SK-N-SH treated with all-trans-retinoic acid at 6 μM for 48 hours (cell line): ENCODE results near the gene TSC22D1.

Source experiments
- ATAC-seq: fragments of 200-7000 bp; cut with Tn5 transposase; 3 replicates; pipeline ENCODE4 v1.9.1; 2020; ENCODE audit warnings: mild to moderate bottlenecking, moderate library complexity
- ARNTL ChIP-seq: fragments of 450-650 bp; formaldehyde crosslinking; IDR thresholded peaks from 2 replicates; pipeline ENCODE4 v1.5.0; 2020; ENCODE audit warnings: low read depth, mild to moderate bottlenecking, moderate library complexity, borderline replicate concordance
- BACH2 ChIP-seq: fragments of 250-450 bp; sonication (Bioruptor Pico); IDR thresholded peaks from 2 replicates; pipeline ENCODE4 v1.9.0; 2021; ENCODE audit warnings: mild to moderate bottlenecking, borderline replicate concordance
- CREB5 ChIP-seq: fragments of 250-450 bp; sonication (Bioruptor Pico); IDR thresholded peaks from 2 replicates; pipeline ENCODE4 v1.5.1; 2020; ENCODE audit warnings: low read depth, mild to moderate bottlenecking, moderate library complexity
- CSDC2 ChIP-seq: fragments of 250-450 bp; sonication (Bioruptor Pico); IDR thresholded peaks from 2 replicates; pipeline ENCODE4 v1.5.0; 2020; ENCODE audit warnings: mild to moderate bottlenecking, moderate library complexity
- CSRNP3 ChIP-seq: fragments of 250-450 bp; sonication (Bioruptor Pico); IDR thresholded peaks from 2 replicates; pipeline ENCODE4 v1.5.1; 2021; ENCODE audit warnings: mild to moderate bottlenecking, moderate library complexity
- GLIS3 ChIP-seq: fragments of 250-450 bp; sonication (Bioruptor Pico); IDR thresholded peaks from 2 replicates; pipeline ENCODE4 v1.5.0; 2020; ENCODE audit warnings: mild to moderate bottlenecking, moderate library complexity
- ISL1 ChIP-seq: fragments of 250-450 bp; sonication (Bioruptor Pico); IDR thresholded peaks from 2 replicates; pipeline ENCODE4 v2.1.2; 2022; ENCODE audit warnings: mild to moderate bottlenecking, moderate library complexity
- OSR1 ChIP-seq: fragments of 250-450 bp; sonication (Bioruptor Pico); IDR thresholded peaks from 2 replicates; pipeline ENCODE4 v1.8.0; 2022; ENCODE audit warnings: moderate library complexity, mild to moderate bottlenecking, inconsistent platforms
- PATZ1 ChIP-seq: fragments of 250-450 bp; sonication (Bioruptor Pico); IDR thresholded peaks from 2 replicates; pipeline ENCODE4 v1.8.0; 2020; ENCODE audit warnings: mild to moderate bottlenecking, moderate library complexity, borderline replicate concordance
- POU6F1 ChIP-seq: fragments of 250-450 bp; sonication (Bioruptor Pico); IDR thresholded peaks from 2 replicates; pipeline ENCODE4 v1.8.0; 2021; ENCODE audit warnings: low read depth, mild to moderate bottlenecking, moderate library complexity, borderline replicate concordance
- PPARA ChIP-seq: fragments of 250-450 bp; sonication (Bioruptor Pico); IDR thresholded peaks from 2 replicates; pipeline ENCODE4 v1.5.0; 2020; ENCODE audit warnings: mild to moderate bottlenecking, borderline replicate concordance
- RARB ChIP-seq: fragments of 250-450 bp; sonication (Bioruptor Pico); IDR thresholded peaks from 2 replicates; pipeline ENCODE4 v1.8.0; 2021; ENCODE audit warnings: mild to moderate bottlenecking, moderate library complexity
- SNAI2 ChIP-seq: fragments of 250-450 bp; sonication (Bioruptor Pico); IDR thresholded peaks from 2 replicates; pipeline ENCODE4 v1.5.0; 2020; ENCODE audit warnings: mild to moderate bottlenecking, moderate library complexity
- TCF4 ChIP-seq: fragments of 250-450 bp; sonication (Bioruptor Pico); IDR thresholded peaks from 2 replicates; pipeline ENCODE4 v1.8.0; 2021; ENCODE audit warnings: mild to moderate bottlenecking, moderate library complexity, borderline replicate concordance
- TOX ChIP-seq: fragments of 250-450 bp; sonication (Bioruptor Pico); IDR thresholded peaks from 2 replicates; pipeline ENCODE4 v1.8.0; 2021; ENCODE audit warnings: mild to moderate bottlenecking, moderate library complexity, borderline replicate concordance
- TSHZ2 ChIP-seq: fragments of 250-450 bp; sonication (Bioruptor Pico); IDR thresholded peaks from 2 replicates; pipeline ENCODE4 v1.5.0; 2020; ENCODE audit warnings: mild to moderate bottlenecking, moderate library complexity
- ZC3H10 ChIP-seq: fragments of 250-450 bp; sonication (Bioruptor Pico); IDR thresholded peaks from 2 replicates; pipeline ENCODE4 v1.5.1; 2021; ENCODE audit warnings: mild to moderate bottlenecking, moderate library complexity
- ZFP3 ChIP-seq: fragments of 250-450 bp; sonication (Bioruptor Pico); IDR thresholded peaks from 2 replicates; pipeline ENCODE4 v1.5.0; 2020; ENCODE audit warnings: mild to moderate bottlenecking, moderate library complexity
- ZFP30 ChIP-seq: fragments of 450-650 bp; formaldehyde crosslinking; IDR thresholded peaks from 2 replicates; pipeline ENCODE4 v1.5.0; 2022; ENCODE audit warnings: mild to moderate bottlenecking, moderate library complexity
- ZNF565 ChIP-seq: fragments of 450-650 bp; formaldehyde crosslinking; conservative IDR thresholded peaks from 2 replicates; pipeline ENCODE4 v1.5.0; 2020; ENCODE audit warnings: low read depth, mild to moderate bottlenecking, moderate library complexity
- ZNF70 ChIP-seq: fragments of 450-650 bp; formaldehyde crosslinking; IDR thresholded peaks from 2 replicates; pipeline ENCODE4 v1.5.0; 2020; ENCODE audit warnings: mild to moderate bottlenecking, moderate library complexity

The TSC22D1 gene

GRCh38 chr13:44573790-44574465 is 2.2 kb downstream of the TSC22D1 start (continued):
- TF ChIP-seq GLIS3 (CRISPR knock-in tag) (no peak), RARB (no peak), ZFP3 (CRISPR knock-in tag) (no peak)
- TF ChIP-seq, all 23 proteins: peak for 0

GRCh38 chr13:44573071-44573470 is 3.1 kb downstream of the TSC22D1 start:
- TF ChIP-seq CREB5 (CRISPR knock-in tag) (no peak), TSHZ2 (CRISPR knock-in tag) (no peak), CSRNP3 (CRISPR knock-in tag) (no peak), RARB (no peak), PATZ1 (no peak), ZNF70 (CRISPR knock-in tag) (no peak), ZC3H10 (no peak), TOX (CRISPR knock-in tag) (no peak), ZNF565 (no peak), TCF4 (CRISPR knock-in tag) (no peak), ZFP30 (CRISPR knock-in tag) (no peak), CSDC2 (CRISPR knock-in tag) (no peak), BACH2 (no peak), ARNTL (CRISPR knock-in tag) (no peak), SNAI2 (CRISPR knock-in tag) (no peak), PPARA (CRISPR knock-in tag) (no peak), OSR1 (CRISPR knock-in tag) (no peak), POU6F1 (CRISPR knock-in tag) (no peak), ISL1 (CRISPR knock-in tag) (no peak)
- no peak for ATAC-seq

GRCh38 chr13:44566601-44567000 is 9.5 kb downstream of the TSC22D1 start:
- TF ChIP-seq ZFP30 (CRISPR knock-in tag): no peak
- no peak for TF ChIP-seq GLIS3 (CRISPR knock-in tag)
- TF ChIP-seq PATZ1: no peak
- no peak for TF ChIP-seq POU6F1 (CRISPR knock-in tag)
- TF ChIP-seq, all 23 proteins: peak for 0

More at GRCh38 chr13:44566601-44567000, 9.5 kb downstream of the TSC22D1 start:
- ATAC-seq: no peak
